Measurements from ENCODE around the gene CCNG2. TPM values are rescaled to one million over a fixed set of nuclear protein-coding genes. Genes with fewer than 3 reads are reported as not detected.

The CCNG2 gene
- total and polyA plus RNA-seq, 9 of the 15 experiments (the other 6 are each of a cell fraction or from before 2014, with no cell fraction given) = 0.49 to 6.6 (median 2.9) TPM

DNA sequence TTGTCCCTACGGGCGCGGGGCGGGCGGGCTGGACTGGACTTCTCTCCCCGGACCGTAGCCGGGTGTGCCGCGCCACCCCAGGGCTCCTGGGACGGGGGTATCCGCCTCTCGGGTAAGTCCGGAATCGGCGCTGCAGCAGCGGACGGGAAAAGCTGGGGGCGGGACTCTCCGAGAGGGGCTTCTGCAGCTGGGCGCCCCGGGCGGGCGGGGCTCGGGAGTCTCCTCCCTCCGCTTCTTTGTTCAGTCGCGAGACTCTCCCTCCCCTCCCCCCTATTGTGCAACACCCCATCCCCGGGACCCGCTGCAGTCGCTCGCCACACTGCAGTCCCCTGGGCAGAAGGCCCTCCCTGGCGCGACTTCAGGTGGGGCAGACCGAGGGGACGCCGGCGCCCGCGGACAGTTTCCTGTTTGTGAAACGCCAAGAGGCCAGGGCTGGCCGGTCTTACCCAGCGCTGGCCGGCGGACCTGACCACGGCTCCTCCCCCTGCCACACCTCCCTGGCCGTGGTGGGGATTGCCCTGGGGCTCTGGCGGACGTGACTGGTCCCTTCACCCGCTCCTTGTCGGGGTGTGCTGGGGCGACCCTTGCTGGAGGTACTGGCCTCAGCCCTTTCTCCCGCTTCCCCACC lies 966 bp downstream of the CCNG2 start (continued):
- TF ChIP-seq, protein P1, sequence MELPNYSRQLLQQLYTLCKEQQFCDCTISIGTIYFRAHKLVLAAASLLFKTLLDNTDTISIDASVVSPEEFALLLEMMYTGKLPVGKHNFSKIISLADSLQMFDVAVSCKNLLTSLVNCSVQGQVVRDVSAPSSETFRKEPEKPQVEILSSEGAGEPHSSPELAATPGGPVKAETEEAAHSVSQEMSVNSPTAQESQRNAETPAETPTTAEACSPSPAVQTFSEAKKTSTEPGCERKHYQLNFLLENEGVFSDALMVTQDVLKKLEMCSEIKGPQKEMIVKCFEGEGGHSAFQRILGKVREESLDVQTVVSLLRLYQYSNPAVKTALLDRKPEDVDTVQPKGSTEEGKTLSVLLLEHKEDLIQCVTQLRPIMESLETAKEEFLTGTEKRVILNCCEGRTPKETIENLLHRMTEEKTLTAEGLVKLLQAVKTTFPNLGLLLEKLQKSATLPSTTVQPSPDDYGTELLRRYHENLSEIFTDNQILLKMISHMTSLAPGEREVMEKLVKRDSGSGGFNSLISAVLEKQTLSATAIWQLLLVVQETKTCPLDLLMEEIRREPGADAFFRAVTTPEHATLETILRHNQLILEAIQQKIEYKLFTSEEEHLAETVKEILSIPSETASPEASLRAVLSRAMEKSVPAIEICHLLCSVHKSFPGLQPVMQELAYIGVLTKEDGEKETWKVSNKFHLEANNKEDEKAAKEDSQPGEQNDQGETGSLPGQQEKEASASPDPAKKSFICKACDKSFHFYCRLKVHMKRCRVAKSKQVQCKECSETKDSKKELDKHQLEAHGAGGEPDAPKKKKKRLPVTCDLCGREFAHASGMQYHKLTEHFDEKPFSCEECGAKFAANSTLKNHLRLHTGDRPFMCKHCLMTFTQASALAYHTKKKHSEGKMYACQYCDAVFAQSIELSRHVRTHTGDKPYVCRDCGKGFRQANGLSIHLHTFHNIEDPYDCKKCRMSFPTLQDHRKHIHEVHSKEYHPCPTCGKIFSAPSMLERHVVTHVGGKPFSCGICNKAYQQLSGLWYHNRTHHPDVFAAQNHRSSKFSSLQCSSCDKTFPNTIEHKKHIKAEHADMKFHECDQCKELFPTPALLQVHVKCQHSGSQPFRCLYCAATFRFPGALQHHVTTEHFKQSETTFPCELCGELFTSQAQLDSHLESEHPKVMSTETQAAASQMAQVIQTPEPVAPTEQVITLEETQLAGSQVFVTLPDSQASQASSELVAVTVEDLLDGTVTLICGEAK (IDR thresholded peaks at IDR 0.05) = peak; percentile 35; the same call in 1 of the 2 replicates
- TF ChIP-seq, protein P1 (CRISPR knock-in tag; IDR thresholded peaks at IDR 0.05) = no peak
- TF ChIP-seq NCOA1 (IDR thresholded peaks at IDR 0.05; ENCODE audit: low read depth) = peak; percentile 49; the same call in 1 of the 2 replicates
- TF ChIP-seq ZNF282 (CRISPR knock-in tag; IDR thresholded peaks at IDR 0.05) = no peak
- peak; percentile 42 for TF ChIP-seq HMGN3 (IDR thresholded peaks at IDR 0.05; ENCODE audit: borderline replicate concordance, extremely low read depth, insufficient read length, low read depth, low read length)
- TF ChIP-seq NR2F6 (CRISPR knock-in tag; IDR thresholded peaks at IDR 0.05) = no peak
- TF ChIP-seq ZNF57 (CRISPR knock-in tag; IDR thresholded peaks at IDR 0.05) = no peak
- TF ChIP-seq, protein P2, sequence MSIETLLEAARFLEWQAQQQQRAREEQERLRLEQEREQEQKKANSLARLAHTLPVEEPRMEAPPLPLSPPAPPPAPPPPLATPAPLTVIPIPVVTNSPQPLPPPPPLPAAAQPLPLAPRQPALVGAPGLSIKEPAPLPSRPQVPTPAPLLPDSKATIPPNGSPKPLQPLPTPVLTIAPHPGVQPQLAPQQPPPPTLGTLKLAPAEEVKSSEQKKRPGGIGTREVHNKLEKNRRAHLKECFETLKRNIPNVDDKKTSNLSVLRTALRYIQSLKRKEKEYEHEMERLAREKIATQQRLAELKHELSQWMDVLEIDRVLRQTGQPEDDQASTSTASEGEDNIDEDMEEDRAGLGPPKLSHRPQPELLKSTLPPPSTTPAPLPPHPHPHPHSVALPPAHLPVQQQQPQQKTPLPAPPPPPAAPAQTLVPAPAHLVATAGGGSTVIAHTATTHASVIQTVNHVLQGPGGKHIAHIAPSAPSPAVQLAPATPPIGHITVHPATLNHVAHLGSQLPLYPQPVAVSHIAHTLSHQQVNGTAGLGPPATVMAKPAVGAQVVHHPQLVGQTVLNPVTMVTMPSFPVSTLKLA (conservative IDR thresholded peaks at IDR 0.05) = peak; percentile 39 to 74; a peak in 3 of 4 replicates
- TF ChIP-seq MECOM (CRISPR knock-in tag; IDR thresholded peaks at IDR 0.05) = no peak
- TF ChIP-seq E2F3 (CRISPR knock-in tag; IDR thresholded peaks at IDR 0.05) = no peak
- no peak for TF ChIP-seq ZNF212 (CRISPR knock-in tag; IDR thresholded peaks at IDR 0.05)
- TF ChIP-seq ZNF184 (CRISPR knock-in tag; IDR thresholded peaks at IDR 0.05) = no peak
- TF ChIP-seq ESRRB (CRISPR knock-in tag; IDR thresholded peaks at IDR 0.05; ENCODE audit: borderline replicate concordance) = no peak
- TF ChIP-seq MCM2 (IDR thresholded peaks at IDR 0.05; ENCODE audit: low read depth) = no peak
- peak; percentile 77; the same call in 1 of the 2 replicates for TF ChIP-seq ERF (CRISPR knock-in tag; IDR thresholded peaks at IDR 0.05)
- no peak for TF ChIP-seq FOXM1 (IDR thresholded peaks at IDR 0.05; ENCODE audit: low read depth)
- TF ChIP-seq FOXM1 (CRISPR knock-in tag; IDR thresholded peaks at IDR 0.05; ENCODE audit: low read depth) = no peak
- no peak for TF ChIP-seq ZNF165 (CRISPR knock-in tag; IDR thresholded peaks at IDR 0.05; ENCODE audit: borderline replicate concordance)
- no peak for TF ChIP-seq BHLHE40 (IDR thresholded peaks at IDR 0.05; ENCODE audit: low read length)
- TF ChIP-seq SMARCC2 (IDR thresholded peaks at IDR 0.05; ENCODE audit: low read depth) = no peak
